ENCODE measurements around the gene CPT1C.

DNA sequence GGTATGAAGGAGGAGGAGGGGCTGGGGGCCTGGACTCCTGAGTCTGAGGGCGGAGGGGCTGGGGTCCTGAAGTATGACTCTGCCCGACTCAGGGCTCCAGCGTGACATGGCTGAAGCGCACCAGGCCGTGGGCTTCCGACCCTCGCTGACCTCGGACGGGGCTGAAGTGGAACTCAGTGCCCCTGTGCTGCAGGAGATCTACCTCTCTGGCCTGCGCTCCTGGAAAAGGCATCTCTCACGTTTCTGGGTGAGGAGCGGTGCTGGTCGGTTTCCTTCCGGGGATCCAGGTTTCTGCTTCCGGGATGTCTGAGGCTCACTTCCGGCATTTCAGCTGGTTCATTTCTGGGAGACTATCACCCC lies 1.2 kb downstream of the CPT1C start:
- TF ChIP-seq, protein P1, sequence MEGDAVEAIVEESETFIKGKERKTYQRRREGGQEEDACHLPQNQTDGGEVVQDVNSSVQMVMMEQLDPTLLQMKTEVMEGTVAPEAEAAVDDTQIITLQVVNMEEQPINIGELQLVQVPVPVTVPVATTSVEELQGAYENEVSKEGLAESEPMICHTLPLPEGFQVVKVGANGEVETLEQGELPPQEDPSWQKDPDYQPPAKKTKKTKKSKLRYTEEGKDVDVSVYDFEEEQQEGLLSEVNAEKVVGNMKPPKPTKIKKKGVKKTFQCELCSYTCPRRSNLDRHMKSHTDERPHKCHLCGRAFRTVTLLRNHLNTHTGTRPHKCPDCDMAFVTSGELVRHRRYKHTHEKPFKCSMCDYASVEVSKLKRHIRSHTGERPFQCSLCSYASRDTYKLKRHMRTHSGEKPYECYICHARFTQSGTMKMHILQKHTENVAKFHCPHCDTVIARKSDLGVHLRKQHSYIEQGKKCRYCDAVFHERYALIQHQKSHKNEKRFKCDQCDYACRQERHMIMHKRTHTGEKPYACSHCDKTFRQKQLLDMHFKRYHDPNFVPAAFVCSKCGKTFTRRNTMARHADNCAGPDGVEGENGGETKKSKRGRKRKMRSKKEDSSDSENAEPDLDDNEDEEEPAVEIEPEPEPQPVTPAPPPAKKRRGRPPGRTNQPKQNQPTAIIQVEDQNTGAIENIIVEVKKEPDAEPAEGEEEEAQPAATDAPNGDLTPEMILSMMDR (IDR thresholded peaks at IDR 0.05), result no peak
- TF ChIP-seq POLR2A (IDR thresholded peaks at IDR 0.05), result no peak

All from body of pancreas (tissue), 4 donors.